Skin of body (tissue), 2 donors: Measurements from ENCODE around the gene CKMT1B. TPM values are rescaled to one million over a fixed set of nuclear protein-coding genes. Genes with fewer than 3 reads are reported as not detected.
A peak's percentile ranks its signal among the peaks of the same experiment; 100 is the strongest.
"Not testable (repeated sequence)": the region's sequence is repeated elsewhere in the genome, so short reads cannot be mapped to it uniquely, and the experiment has no call there.

ENCODE experiments used
- DNase-seq: peaks from one replicate; lab custom pipeline; 2025; lab: John Stamatoyannopoulos, UW
- total RNA-seq: library from RNA; depleted of rRNA; stranded (reverse); fragments of >200 nt; gene quantifications from one replicate; pipeline ENCODE4 v1.2.3, GENCODE V29; 2014

Gene CKMT1B
- 3.9 TPM for total RNA-seq

- not testable (repeated sequence) for DNase-seq
These were observed at the start of gene CKMT1B for GRCh38 chr15:43593328-43594190. TSS of gene CKMT1B (plus strand) at chr15:43594027. CDS start at chr15:43594219, 192 bp downstream.

GRCh38 chr15:43544266-43544665 lies 49.6 kb upstream of the CKMT1B start:
- no peak for DNase-seq

DNA sequence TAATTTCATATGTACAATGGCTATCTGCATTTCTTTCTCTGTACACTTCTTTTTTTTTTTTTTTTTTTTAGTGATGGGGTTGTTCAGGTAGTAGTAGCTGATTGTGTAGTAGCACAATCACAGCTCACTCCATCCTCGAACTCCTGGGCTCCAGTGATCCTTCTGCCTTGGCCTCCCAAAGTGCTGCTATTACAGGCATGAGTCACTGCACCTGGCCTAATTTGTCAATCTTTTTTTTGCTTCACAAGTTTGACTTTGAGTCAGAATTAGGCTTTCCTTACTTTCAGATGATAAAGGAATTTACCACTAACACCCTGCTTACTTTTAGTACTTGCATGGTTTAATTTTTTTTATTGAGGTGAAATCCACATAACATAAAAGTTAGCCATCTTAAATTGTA lies 48.4 kb upstream of the CKMT1B start:
- no peak for DNase-seq

- DNase-seq = no peak
These were observed 46.3 kb upstream of the CKMT1B start for GRCh38 chr15:43547539-43547938.

DNA sequence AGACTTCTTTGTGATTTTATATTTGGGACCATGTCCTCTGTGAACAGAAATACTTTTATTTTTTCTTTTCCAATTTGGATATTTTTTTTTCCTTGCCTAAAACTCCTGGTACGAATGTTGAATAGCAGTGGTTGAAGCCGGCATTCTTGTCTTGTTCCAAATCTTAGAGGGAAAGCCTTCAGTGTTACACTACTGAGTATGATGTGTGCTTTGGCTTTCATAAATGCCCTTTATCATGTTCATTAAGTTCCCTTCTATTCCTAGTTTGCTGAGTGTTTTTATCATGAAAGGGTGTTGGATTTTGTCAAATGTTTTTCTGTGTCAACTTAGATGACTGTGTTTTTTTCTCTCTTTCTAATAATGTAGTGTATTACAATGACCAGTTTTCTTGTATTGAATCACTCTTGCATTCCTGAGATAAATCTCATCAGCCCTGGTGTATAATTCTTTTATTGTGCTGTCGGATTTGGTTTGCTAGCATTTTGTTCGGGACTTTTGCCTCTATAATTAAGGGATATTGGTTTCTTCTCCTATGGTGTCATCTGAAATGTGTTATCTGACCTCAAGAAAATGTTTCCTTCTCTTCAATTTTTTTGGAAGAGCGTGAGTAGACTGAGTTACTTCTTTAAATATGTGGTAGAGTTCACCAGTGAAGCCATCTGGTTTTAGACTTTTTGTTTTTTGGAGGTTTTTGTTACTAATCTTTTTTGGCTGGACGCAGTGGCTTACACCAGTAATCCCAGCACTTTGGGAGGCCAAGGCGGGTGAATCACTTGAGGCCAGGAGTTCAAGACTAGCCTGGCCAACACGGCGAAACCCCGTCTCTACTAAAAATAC lies 43.1 kb upstream of the CKMT1B start:
- DNase-seq = peak; percentile 42

- peak; percentile 20 for DNase-seq
These were observed 41.6 kb upstream of the CKMT1B start for GRCh38 chr15:43552256-43552655.

DNA sequence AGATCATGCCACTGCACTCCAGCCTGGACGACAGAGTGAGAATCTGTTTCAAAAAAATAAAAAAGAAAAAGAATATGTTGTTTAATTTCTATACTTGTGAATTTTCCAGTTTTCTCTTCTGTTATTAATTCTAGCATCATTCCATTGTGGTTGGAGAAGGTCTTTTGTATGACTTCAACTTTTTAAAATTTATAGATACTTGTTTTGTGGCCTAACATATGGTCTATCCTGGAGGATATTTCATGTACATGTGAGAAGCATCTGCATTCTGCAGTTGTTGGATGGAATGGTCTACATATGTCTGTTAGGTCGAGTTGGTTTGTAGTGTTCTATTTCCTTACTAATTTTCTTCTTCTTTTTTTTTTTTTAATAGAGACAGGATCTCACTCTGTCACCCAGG lies 40.8 kb upstream of the CKMT1B start:
- peak; percentile 95 for DNase-seq

- DNase-seq = not testable (repeated sequence)
These were observed 31.1 kb upstream of the CKMT1B start for GRCh38 chr15:43562753-43563152.

- DNase-seq = not testable (repeated sequence)
These were observed 30.0 kb upstream of the CKMT1B start for GRCh38 chr15:43563793-43564192.

DNA sequence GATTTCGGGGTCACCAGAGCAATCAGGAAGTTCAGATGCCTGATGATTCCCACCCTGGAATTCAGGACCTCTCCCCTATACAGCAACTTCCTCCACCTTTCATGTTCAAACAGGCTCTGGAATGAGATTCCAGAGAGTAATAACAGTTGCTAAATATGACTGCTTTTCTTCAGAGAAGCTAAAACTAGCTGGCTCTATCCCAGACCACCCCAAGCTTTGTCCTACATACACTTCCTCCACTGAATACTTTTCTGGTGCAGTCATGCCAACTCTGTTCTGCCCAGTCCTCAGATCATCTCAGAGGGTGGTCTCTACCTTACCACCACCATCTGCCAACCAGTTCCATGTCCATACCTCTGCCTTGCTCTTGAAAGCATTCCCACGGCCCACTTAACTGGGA lies 27.2 kb upstream of the CKMT1B start:
- not testable (repeated sequence) for DNase-seq

GRCh38 chr15:43574607-43575006 lies 19.2 kb upstream of the CKMT1B start:
- not testable (repeated sequence) for DNase-seq

DNA sequence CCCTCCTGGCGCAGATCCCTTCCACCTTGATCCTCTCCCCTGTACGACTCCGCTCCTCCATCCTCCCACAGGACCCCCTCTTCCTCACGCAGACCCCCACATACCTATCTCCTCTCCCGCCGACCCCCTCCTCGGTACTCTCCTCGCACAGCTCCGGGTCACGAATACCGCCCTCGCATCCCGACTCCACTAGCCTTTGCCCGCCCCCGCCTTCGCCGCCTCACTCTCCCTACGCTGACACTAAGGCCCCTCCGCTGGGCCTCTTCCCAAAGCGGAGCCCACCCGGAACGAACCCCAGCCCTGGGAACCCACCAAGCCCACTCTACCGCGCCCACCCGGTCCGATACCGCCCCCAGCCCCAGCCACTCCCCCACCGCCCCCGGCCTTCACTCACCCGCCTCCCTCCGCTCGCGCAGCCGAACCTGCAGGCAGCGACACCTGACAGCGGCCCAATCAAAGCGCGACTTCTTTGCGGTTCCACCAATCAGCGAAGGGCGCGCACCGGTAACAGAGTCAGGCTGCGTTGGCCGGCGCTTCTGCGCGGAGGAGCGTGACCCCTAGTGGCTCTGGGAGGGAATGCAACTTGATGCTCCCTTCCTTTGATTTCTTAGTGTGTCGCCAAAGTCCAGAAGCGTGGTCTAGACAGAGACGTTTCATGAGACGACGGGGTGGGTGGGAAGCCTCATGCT lies 3.9 kb upstream of the CKMT1B start, which contains the start of gene PPIP5K1:
TSS of gene PPIP5K1 (minus strand) at position 431 of the 689 bp plus-strand sequence. CDS start 5,704 bp downstream, outside the sequence.
- DNase-seq = not testable (repeated sequence)

DNA sequence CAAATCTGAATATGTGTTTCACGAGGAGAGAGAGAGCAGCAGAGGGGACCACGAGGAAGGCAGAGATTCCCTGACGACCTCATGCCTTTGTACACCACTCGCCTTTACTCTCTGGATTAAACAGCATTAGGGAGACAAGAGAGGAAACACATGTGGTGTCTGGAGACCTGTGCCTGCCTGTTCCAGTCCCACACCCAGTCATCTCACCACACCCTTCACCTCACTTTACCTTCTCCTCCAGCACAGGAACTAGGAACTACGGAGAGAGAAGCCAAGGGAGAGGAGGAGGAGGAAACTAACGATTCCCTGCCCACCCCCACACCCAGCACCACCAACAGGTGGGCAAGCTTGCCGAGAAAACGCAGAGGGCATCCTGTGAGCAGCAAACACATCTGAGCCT lies 986 bp upstream of the CKMT1B start:
- not testable (repeated sequence) for DNase-seq

DNA sequence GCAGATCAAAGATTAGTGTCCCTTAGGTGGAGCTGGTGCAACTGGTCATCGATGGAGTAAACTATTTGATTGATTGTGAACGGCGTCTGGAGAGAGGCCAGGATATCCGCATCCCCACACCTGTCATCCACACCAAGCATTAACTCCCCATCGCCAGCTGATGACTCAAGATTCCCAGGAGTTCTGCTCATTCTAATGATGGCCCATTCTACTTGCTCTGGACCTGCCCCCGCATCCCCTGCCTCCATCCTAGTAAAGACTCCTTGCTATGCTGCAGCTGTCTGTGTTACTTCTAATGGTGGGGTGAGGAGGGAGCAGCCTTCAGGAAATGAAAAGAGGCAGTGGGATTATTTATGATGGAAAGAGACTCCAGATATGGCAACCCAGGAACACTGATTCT lies 5.3 kb downstream of the CKMT1B start:
- DNase-seq = not testable (repeated sequence)

DNA sequence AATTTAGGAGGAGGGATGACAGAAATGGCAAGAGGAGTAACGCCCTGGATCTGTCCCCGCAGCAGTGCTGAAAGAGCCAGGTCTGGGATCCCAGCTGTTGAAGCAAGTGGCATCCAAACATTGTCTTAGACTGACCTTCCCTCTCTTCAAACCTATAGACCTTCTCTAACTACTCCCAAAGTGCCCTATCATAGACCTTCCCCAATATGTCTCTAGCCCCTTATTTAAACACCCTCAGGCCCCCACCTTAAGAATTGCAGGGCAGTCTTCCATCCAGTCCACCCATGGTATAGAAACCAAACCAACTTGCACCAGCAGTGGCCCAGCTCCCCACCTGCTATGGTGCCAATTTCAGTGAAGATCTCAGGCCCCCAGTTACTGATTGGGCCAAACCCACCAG lies 6.4 kb downstream of the CKMT1B start:
- DNase-seq = not testable (repeated sequence)

- not testable (repeated sequence) for DNase-seq
These were observed 8.4 kb downstream of the CKMT1B start for GRCh38 chr15:43602233-43602632.

- DNase-seq = not testable (repeated sequence)
These were observed 23.9 kb downstream of the CKMT1B start for GRCh38 chr15:43617750-43618149.

DNA sequence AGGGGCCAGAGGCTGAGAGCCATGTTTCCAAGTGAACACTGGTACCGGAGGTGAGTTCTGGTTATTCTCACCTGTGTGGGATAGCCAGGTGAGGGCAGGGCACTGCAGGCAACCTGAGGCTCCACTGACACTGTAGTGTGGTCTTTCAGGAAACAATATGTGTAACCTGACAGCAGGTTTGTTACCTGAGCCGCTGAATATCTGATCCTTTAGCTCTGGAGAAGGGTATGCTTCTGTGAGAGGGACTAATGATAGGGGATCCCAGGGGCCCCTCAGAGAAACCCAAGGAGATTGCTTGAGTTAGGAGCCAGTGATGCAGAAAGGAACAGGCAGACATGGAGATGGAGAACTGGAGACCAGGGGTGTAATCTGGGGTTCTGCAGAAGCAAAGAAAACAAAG lies 24.9 kb downstream of the CKMT1B start, which contains the start of gene STRC:
TSS of gene STRC (minus strand) at position 101 of the 400 bp plus-strand sequence. CDS start at position 23, 78 bp downstream.
- DNase-seq = not testable (repeated sequence)

DNA sequence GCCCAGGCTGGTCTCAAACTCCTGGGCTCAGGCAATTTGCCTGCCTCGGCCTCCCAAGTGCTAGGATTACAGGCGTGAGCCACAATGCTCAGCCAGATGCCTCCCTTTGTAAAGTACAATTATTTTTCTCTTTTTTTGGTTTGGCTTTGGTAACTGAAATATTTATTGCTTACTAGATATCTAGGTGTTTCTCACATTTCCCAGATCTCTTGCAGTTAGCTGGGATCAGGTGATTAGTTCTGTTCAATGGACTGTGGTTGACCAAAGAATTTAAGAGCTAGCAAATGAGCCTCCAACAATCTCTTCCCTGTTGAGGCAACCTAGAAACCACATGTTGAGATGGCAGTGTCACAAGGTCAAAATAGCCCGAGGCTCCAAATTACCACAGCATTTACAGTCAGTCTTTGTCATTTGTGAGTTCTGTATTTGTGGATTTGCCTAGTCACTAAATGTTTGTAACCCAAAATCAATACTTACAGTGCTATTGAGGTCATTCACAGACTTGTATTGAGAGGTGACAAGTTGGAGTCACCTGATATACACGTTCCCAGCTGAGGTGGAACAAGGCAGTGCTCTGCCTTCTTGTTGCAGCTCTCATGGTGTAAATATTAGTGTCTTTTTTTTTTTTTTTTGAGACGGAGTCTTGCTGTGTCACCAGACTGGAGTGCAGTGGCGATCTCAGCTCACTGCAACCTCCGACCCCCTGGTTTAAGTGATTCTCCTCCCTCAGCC lies 28.4 kb downstream of the CKMT1B start:
- not testable (repeated sequence) for DNase-seq

- no peak for DNase-seq
These were observed 31.3 kb downstream of the CKMT1B start for GRCh38 chr15:43625106-43625505.

GRCh38 chr15:43626937-43627336 lies 33.1 kb downstream of the CKMT1B start:
- not testable (repeated sequence) for DNase-seq
